A673 (cell line): Measurements from ENCODE around the gene ST8SIA1. TPM values are rescaled to one million over a fixed set of nuclear protein-coding genes. Genes with fewer than 3 reads are reported as not detected.

Experiments
- BruUV-seq: library from RNA; stranded (reverse); fragments of 400-500 nt; replicated peaks from 2 replicates; lab custom pipeline; 2021; lab: Mats Ljungman, UMichigan
- CTCF ChIA-PET: fragments of 300-600 bp; sonication (Branson Sonifier 250); formaldehyde crosslinking; loops from one replicate; lab custom pipeline; 2022; ENCODE audit warnings: antibody characterized with exemption; lab: Charles Lee
- POLR2A ChIA-PET: fragments of 300-600 bp; sonication (Branson Sonifier 250); formaldehyde crosslinking; loops from one replicate; lab custom pipeline; 2022; ENCODE audit warnings: antibody characterized with exemption; ENCODE audit not compliant: low non-redundant PET; lab: Charles Lee
- DNase-seq: peaks from one replicate; pipeline ENCODE4 v3.0.0-alpha.2; 2015; ENCODE audit warnings: low spot score
- H3K27ac ChIP-seq: fragments of 200-600 bp; sonication (generic); 2 replicates; pipeline ENCODE4 v1.5.1; 2016; ENCODE audit warnings: mixed run types, low read depth, mild to moderate bottlenecking, mixed read lengths, antibody characterized with exemption, low read length; ENCODE audit not compliant: poor library complexity, severe bottlenecking
- H3K27me3 ChIP-seq: fragments of 200-600 bp; sonication (generic); replicated peaks from 2 replicates; pipeline ENCODE4 v1.6.1; 2017; ENCODE audit warnings: mixed run types, low read depth, mild to moderate bottlenecking, mixed read lengths, antibody characterized with exemption, low read length; ENCODE audit not compliant: insufficient read depth, poor library complexity
- H3K36me3 ChIP-seq: fragments of 200-600 bp; sonication (generic); 2 replicates; pipeline ENCODE4 v1.6.1; 2016; ENCODE audit warnings: mixed run types, mild to moderate bottlenecking, mixed read lengths, antibody characterized with exemption, low read length; ENCODE audit not compliant: insufficient read depth, poor library complexity, severe bottlenecking
- H3K4me1 ChIP-seq: fragments of 200-600 bp; sonication (generic); 2 replicates; pipeline ENCODE4 v1.6.1; 2017; ENCODE audit warnings: mixed run types, mild to moderate bottlenecking, mixed read lengths, antibody characterized with exemption, low read length; ENCODE audit not compliant: insufficient read depth, poor library complexity, severe bottlenecking
- H3K4me3 ChIP-seq: fragments of 200-600 bp; sonication (generic); 2 replicates; pipeline ENCODE4 v1.5.1; 2016; ENCODE audit warnings: low read depth, mixed run types, mild to moderate bottlenecking, mixed read lengths, low read length; ENCODE audit not compliant: poor library complexity, severe bottlenecking
- H3K9me3 ChIP-seq: fragments of 200-600 bp; sonication (generic); 2 replicates; pipeline ENCODE4 v1.6.1; 2016; ENCODE audit warnings: mixed run types, low read depth, mild to moderate bottlenecking, mixed read lengths, antibody characterized with exemption, low read length; ENCODE audit not compliant: poor library complexity, severe bottlenecking
- CTCF ChIP-seq: fragments of 300-800, 200-600 bp; sonication (generic); conservative IDR thresholded peaks from 2 replicates; pipeline ENCODE4 v1.5.1; 2017; ENCODE audit warnings: low read depth, mild to moderate bottlenecking, antibody characterized with exemption, low read length, moderate library complexity, mixed read lengths
- EZH2 ChIP-seq: fragments of 200-600 bp; sonication (generic); IDR thresholded peaks from 2 replicates; pipeline ENCODE4 v1.6.1; 2017; ENCODE audit warnings: borderline replicate concordance, low read depth, mild to moderate bottlenecking, mixed read lengths, antibody characterized with exemption, low read length; ENCODE audit not compliant: poor library complexity, severe bottlenecking
- intact Hi-C: fragments of 100-400 bp; cut with micrococcal nuclease; formaldehyde crosslinking; loops from one replicate; pipeline ENCODE4 v1.10.0; 2022; ENCODE audit not compliant: unreplicated experiment
- total RNA-seq: library from RNA; stranded (reverse); gene quantifications from 2 replicates; pipeline ENCODE4 v1.2.3, GENCODE V29; 2021

Gene ST8SIA1
- total RNA-seq, 1 experiment from 2014 or later, result 0.28 TPM

GRCh38 chr12:22307811-22308210 lies 26.7 kb downstream of the ST8SIA1 start:
- TF ChIP-seq CTCF (no peak), EZH2 (no peak)
- no peak overlapping the region for H3K27ac ChIP-seq
- no peaks in the 10 kb centered on the region for H3K27me3 ChIP-seq
- no peaks in the 10 kb centered on the region for H3K36me3 ChIP-seq
- H3K9me3 ChIP-seq, result no peaks in the 10 kb centered on the region
- DNase-seq, result no peak
- POLR2A ChIA-PET, result no interaction called here
- CTCF ChIA-PET, result no interaction called here
- intact Hi-C loops, result no loop called here
- H3K4me1 ChIP-seq, result no peaks in the 10 kb centered on the region
- no TSS peak for BruUV-seq
- no peak overlapping the region for H3K4me3 ChIP-seq

GRCh38 chr12:22306311-22306710 lies 28.2 kb downstream of the ST8SIA1 start:
- Histone ChIP-seq H3K27ac (no peak overlapping the region), H3K9me3 (peaks cover under 1% of the 10 kb centered on the region), H3K36me3 (no peaks in the 10 kb centered on the region), H3K27me3 (no peaks in the 10 kb centered on the region), H3K4me3 (no peak overlapping the region), H3K4me1 (no peaks in the 10 kb centered on the region)
- no TSS peak for BruUV-seq
- ChIA-PET CTCF (no interaction called here), POLR2A (no interaction called here)
- DNase-seq, result no peak
- TF ChIP-seq EZH2, result no peak
- no peak for TF ChIP-seq CTCF
- intact Hi-C loops, result no loop called here

GRCh38 chr12:22304341-22304740 lies 30.2 kb downstream of the ST8SIA1 start:
- Histone ChIP-seq H3K27ac (no peak overlapping the region), H3K9me3 (peaks cover 14% of the 10 kb centered on the region), H3K4me3 (no peak overlapping the region), H3K36me3 (no peaks in the 10 kb centered on the region), H3K4me1 (no peaks in the 10 kb centered on the region), H3K27me3 (no peaks in the 10 kb centered on the region)
- no TSS peak for BruUV-seq
- intact Hi-C loops, result no loop called here
- CTCF ChIA-PET, result no interaction called here
- POLR2A ChIA-PET, result no interaction called here
- TF ChIP-seq EZH2 (no peak), CTCF (no peak)
- no peak for DNase-seq
